ENCODE data around the gene FAM229B. TPM values are rescaled to one million over a fixed set of nuclear protein-coding genes. Genes with fewer than 3 reads are reported as not detected.

FAM229B gene
- total and polyA plus RNA-seq, 11 donors: 28.6 to 85.8 (median 54.8) TPM

- H3K4me1 ChIP-seq: peaks cover 0 to 31% (median 5%) of the 10 kb centered on the region in 12 donors
- DNase-seq (no peak), ATAC-seq (no peak)
- H3K9me3 ChIP-seq: no peaks in the 10 kb centered on the region
- H3K27me3 ChIP-seq: no peaks in the 10 kb centered on the region
- H3K27ac ChIP-seq: peak overlapping the region in 3 of 12 donors; percentile 3 to 14 (median 9)
- peaks cover 0 to 100% (median 71%) of the 10 kb centered on the region in 9 donors for H3K36me3 ChIP-seq
- H3K4me3 ChIP-seq: no peak overlapping the region
- intact Hi-C loops (cut with DNase I): no loop called here
- TF ChIP-seq POLR2A (IDR thresholded peaks at IDR 0.05): no peak
These were observed 26.5 kb downstream of the FAM229B start for GRCh38 chr6:112113918-112114317.

GRCh38 chr6:112114577-112115223 lies 27.3 kb downstream of the FAM229B start:
- Histone ChIP-seq H3K9me3 (no peaks in the 10 kb centered on the region), H3K4me1 (peaks cover 0 to 29% (median 5%) of the 10 kb centered on the region in 12 donors), H3K27ac (no peak overlapping the region), H3K27me3 (no peaks in the 10 kb centered on the region), H3K36me3 (peaks cover 2 to 100% (median 74%) of the 10 kb centered on the region in 9 donors), H3K4me3 (no peak overlapping the region)
- TF ChIP-seq CTCF (IDR thresholded peaks at IDR 0.05): no peak
- no peak for TF ChIP-seq POLR2A (IDR thresholded peaks at IDR 0.05)
- ATAC-seq (no peak), DNase-seq (no peak)
- 94 to 97% (median 97%) methylated on average over 3 of the region's 3 CpGs for whole genome bisulfite sequencing, 4 donors
- intact Hi-C loops (cut with DNase I): loop anchor here in 1 of 10 donors (5.0 kb wide), 1 partner anchor 38 kb away; no protein-coding TSS in a partner anchor

- 89 to 98% (median 95%) methylated on average over 1 of the region's 1 CpG for WGBS, 4 donors
- peaks cover 2 to 100% (median 83%) of the 10 kb centered on the region in 9 donors for H3K36me3 ChIP-seq
- H3K27me3 ChIP-seq: no peaks in the 10 kb centered on the region
These were observed 28.8 kb downstream of the FAM229B start for GRCh38 chr6:112116221-112116620.

GRCh38 chr6:112117554-112117953 lies 30.2 kb downstream of the FAM229B start:
- Histone ChIP-seq H3K36me3 (peaks cover 2 to 100% (median 82%) of the 10 kb centered on the region in 9 donors), H3K27me3 (no peaks in the 10 kb centered on the region), H3K4me1 (peaks cover 0 to 20% (median 8%) of the 10 kb centered on the region in 12 donors), H3K9me3 (no peaks in the 10 kb centered on the region), H3K4me3 (no peak overlapping the region), H3K27ac (peak overlapping the region in 1 of 12 donors; percentile 6)
- ATAC-seq (peak in 1 of 4 donors; percentile 16), DNase-seq (no peak)
- WGBS, 4 donors: 65 to 73% (median 72%) methylated on average over 1 of the region's 1 CpG
- TF ChIP-seq POLR2A (IDR thresholded peaks at IDR 0.05): no peak
- no peak for TF ChIP-seq CTCF (IDR thresholded peaks at IDR 0.05)
- intact Hi-C loops (cut with DNase I): loop anchor here in 1 of 10 donors (5.0 kb wide), 1 partner anchor 35 kb away; no protein-coding TSS in a partner anchor

More at GRCh38 chr6:112116221-112116620, 28.8 kb downstream of the FAM229B start:
- no peak for TF ChIP-seq CTCF (IDR thresholded peaks at IDR 0.05)
- no peak for TF ChIP-seq POLR2A (IDR thresholded peaks at IDR 0.05)
- intact Hi-C loops (cut with DNase I): loop anchor here in 1 of 10 donors (5.0 kb wide), 1 partner anchor 36 kb away; no protein-coding TSS in a partner anchor
- no peak overlapping the region for H3K4me3 ChIP-seq
- ATAC-seq (peak in 1 of 4 donors; percentile 29), DNase-seq (no peak)
- no peaks in the 10 kb centered on the region for H3K9me3 ChIP-seq
- no peak overlapping the region for H3K27ac ChIP-seq
- H3K4me1 ChIP-seq: peaks cover 0 to 24% (median 8%) of the 10 kb centered on the region in 12 donors
